Fibroblast of skin of right biceps (primary cell): ENCODE data around the gene ABCD1.

Experiments used
- DNase-seq: peaks from one replicate; pipeline ENCODE4 v3.0.0-alpha.2; 2013

The ABCD1 gene

DNA sequence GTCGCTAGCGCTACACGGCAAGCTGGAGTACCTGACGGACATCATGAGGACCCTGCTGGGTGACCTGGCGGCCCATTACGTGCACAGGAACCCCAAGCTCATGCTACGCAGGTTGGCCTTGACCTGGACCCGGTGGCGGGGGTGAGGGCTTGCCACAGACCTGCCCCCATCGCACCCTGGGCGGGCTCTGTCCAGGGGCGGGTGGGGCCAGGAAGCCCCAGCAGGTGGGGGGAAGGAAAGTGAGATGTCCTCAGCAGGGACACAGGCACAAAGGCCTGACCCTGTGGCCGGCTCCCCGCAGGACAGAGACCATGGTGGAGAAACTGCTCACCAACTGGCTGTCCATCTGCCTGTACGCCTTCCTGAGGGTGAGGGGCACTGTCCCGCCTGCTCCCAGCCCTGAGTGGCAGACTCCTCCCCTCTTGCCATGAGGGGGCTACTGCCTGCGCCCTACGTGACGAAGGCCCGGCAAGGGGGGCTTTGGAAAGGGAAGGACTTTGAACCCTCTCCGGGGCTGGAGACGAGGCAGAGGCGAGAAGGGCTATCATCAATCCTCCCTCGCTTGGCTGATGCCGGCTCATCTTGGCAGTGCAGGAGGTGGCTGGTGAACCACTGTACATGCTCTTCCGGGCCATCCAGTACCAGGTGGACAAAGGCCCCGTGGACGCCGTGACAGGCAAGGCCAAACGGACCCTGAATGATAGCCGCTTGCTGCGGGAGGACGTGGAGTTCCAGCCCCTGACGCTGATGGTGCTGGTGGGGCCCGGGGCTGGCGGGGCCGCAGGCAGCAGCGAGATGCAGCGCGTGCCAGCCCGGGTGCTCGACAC is 50.9 kb downstream of the ABCD1 start:
- no peak for DNase-seq

DNA sequence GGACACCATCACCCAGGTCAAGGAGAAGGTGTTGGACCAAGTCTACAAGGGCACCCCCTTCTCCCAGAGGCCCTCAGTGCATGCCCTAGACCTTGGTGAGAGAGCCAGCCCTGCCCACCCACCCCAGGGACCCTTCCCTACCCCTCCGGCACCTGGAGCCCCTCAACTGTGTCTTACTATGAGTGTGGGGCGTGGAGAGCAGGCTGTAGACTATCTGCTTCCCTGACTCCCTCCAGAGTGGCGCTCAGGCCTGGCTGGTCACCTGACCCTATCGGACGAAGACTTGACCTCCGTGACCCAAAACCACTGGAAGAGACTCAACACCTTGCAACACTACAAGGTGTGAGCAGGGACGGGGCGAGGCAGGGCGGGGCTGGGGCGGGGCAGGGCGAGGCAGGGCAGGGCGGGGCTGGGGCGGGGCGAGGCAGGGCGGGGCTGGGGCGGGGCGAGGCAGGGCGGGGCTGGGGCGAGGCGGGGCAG is 51.5 kb downstream of the ABCD1 start:
- DNase-seq, result no peak

DNA sequence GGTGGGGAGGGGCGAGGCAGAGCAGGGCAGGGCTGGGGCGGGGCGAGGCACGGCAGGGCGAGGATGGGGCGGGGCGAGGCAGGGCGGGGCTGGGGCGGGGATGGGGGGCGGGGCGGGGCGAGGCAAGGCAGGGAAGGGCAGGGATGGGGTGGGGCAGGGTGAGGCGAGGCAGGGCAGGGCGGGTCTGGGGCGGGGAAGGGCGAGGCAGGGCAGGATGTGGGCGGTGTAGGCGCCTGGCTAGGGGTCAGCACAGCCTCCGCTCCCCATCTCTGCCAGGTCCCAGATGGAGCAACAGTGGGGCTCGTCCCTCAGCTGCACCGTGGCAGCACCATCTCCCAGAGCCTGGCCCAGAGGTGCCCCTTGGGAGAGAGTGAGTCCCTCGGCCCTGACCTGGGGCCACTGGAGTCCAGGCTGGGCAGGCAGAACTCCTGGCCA is 52.0 kb downstream of the ABCD1 start:
- no peak for DNase-seq

DNA sequence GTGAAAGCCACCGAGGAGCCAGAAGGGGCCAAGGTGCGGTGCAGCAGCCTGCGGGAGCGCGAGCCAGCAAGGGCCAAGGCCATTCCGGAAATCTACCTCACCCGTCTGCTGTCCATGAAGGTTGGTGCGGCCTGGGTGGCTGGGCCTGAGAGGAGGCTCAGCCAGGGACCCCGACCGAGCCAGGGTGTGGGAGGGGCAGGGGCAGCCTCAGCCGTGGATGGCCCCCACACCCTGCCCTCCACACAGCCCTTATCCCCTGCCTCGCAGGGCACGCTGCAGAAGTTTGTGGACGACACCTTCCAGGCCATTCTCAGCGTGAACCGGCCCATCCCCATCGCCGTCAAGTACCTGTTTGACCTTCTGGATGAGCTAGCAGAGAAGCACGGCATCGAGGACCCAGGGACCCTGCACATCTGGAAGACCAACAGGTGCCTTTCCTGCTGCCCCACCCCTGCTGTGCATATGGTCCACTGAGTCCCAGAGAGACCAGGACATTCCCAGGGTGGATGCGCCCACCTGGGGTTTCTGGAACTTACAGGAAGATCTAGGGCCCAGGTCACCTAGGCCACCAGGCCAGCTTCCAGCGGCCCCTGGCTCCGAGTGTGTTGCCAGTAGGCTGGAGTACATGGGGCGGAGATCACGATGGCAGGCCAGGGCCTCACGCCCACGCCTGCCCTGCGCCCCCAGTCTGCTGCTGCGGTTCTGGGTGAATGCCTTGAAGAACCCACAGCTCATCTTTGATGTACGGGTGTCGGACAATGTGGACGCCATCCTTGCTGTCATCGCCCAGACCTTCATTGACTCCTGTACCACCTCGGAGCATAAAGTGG is 52.8 kb downstream of the ABCD1 start:
- no peak for DNase-seq

DNA sequence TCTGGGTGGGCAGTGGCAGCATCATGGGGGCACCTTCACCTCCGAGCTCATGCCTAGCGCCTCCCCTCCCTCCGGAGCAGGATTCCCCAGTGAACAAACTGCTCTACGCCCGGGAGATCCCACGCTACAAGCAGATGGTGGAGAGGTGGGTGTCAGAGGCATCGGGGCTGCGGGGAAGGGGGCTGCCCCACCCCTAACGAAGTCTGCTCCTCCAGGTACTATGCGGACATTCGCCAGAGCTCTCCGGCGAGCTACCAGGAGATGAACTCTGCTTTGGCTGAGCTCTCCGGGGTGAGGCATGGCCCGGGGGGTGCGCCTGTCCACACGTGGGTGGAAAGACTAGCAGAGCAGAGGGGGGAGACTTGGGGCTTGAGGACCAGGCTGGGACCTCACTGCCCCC is 53.5 kb downstream of the ABCD1 start:
- no peak for DNase-seq

DNA sequence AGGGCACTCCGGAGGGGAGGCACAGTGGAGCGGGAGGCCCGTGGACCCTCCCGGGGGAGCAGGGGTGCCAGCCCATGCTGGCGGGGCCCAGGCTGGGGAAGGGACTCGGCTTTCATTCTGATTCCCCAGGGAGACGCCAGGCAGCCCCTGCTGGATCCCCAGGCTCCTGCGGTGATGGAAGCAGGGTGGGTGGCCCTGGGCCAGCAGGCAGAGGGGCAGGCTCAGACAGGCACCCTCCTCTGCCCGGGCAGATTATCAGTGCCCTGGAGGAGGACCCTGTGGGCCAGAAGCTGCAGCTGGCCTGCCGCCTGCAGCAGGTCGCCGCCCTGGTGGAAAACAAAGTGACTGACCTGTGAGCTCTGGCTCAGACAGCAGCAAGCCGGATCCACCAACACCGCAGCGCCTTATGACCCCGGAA is 54.0 kb downstream of the ABCD1 start:
- DNase-seq, result no peak

DNA sequence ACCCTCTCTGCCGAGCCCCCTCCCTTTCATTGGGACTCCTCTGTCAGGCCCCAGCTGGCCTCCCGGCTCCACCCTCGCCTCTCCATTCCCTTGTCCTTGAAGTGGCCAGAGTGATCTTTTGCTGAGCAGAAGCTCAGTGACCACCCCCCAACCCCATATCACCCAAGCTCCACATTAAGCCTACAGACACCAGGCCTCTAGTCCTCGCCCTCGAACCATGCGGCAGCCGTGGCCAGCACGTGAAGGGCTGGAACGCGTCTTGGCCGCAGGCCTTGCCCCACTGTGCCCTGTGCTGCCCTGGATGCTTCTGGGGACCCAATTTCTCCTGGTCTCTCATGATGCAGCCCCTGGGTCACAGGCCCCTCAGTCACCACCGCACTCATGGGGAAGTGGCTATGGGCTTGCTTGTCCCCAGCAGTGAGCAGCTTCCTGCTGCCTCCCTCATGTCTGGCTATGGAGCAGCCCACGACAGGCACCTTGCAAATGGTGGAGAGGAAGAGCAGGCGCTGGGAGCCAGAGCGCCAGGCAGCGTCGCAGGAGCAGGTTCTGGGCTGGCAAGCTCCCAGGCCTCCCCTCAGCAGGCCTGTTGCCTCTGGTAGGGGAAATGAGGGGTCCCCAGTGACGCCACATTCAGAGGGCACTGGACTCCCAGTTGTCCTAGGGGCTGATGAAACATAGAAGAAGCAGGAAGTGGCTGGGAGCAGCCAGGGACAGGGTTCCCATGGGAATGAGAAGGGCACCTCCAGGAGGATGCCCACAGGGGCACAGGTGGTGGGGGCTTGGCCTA is 55.4 kb downstream of the ABCD1 start:
- no peak for DNase-seq

DNA sequence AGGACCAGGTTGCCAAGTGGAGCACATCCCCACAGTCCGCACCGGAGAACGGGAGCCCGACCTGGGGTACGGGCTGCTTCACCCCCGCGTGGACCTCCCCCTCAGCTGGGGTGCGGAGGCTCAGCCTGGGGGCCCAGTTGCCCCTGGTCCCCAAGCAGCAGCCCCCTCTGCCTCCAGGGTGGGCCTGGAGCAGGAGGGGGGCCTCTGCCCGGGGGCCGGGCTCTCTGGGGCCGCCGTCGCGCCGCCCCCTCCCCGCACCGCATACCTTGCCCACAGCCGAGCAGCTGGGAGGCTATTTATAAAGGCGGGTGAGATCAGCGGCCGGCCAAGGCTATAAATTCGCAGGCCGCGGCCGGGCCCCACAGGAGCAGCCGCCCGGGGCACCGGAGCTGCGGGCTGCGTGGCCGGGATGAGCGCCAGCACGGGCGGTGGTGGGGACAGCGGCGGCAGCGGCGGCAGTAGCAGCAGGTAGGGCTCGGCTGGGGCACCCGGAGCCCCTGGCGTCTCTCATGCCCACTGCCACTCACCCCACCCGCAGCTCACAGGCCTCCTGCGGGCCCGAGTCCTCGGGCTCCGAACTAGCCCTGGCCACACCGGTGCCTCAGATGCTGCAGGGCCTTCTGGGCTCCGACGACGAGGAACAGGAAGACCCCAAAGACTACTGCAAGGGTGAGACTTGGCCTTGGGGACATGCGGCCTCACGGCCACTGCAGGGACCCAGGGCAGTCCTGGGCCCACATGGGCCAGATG is 56.2 kb downstream of the ABCD1 start, which contains the start of gene SRPK3:
Gene SRPK3, plus strand, starts transcription at position 364 of the 750 bp plus-strand sequence. Its CDS starts 46 bp downstream, at position 410.
- DNase-seq, result peak; percentile 6

DNA sequence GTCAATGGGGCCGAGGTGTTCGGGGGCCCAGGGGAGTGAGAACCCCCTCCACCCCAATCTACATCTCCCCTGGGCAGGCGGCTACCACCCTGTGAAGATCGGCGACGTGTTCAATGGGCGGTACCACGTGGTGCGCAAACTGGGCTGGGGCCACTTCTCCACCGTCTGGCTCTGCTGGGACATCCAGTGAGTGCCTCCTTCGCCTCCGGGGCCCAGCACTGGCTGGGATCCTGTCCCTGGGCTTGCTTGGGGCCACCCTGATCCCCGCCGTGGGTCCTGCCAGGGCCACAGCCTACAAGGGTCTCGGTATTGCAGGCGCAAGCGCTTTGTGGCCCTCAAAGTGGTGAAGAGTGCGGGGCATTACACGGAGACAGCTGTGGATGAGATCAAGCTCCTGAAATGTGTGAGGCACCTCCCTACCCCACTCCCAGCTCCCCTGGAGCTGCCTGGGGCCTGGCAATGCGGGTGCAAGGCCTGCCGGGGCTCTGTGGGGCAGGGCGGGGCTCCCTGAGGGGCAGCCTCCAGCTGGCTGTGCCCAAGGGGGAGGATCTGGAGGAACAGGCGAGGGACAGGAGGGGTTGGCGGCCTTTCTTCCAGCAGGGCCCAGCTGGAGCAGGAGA is 56.9 kb downstream of the ABCD1 start:
- no peak for DNase-seq

DNA sequence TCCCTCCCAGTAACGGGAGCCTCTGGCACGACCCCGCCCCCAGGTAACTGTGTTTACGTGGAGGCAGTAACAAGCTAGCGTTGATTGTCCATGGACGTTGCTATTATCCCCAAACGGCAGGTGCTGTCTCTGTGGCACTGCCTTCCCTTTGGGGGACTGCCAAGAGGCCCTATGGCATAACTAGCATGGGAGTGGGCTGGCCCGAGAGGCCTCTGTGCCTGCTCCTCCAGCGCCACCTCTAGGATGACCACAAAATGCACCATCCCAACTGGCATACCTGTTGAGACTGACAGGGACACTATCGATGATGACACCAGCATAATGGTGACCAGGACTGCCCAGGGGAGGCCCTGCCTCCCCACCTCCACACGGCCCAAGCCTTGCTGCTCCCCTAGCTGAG is 57.7 kb downstream of the ABCD1 start:
- DNase-seq, result no peak

DNA sequence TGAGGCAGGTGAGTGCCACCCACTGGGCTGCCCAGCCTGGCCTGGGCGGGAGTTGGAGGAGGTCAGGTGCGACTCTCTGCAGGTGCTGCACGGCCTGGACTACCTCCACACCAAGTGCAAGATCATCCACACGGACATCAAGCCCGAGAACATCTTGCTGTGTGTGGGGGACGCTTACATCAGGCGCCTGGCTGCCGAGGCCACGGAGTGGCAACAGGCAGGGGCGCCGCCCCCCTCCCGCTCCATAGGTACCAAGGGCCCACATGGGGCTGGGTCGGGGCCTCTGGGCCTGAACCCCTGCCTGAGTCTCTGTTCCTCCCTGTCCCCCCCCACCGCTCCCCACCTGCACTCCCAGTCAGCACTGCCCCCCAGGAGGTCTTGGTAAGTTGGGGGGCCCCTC is 58.2 kb downstream of the ABCD1 start:
- no peak for DNase-seq

DNA sequence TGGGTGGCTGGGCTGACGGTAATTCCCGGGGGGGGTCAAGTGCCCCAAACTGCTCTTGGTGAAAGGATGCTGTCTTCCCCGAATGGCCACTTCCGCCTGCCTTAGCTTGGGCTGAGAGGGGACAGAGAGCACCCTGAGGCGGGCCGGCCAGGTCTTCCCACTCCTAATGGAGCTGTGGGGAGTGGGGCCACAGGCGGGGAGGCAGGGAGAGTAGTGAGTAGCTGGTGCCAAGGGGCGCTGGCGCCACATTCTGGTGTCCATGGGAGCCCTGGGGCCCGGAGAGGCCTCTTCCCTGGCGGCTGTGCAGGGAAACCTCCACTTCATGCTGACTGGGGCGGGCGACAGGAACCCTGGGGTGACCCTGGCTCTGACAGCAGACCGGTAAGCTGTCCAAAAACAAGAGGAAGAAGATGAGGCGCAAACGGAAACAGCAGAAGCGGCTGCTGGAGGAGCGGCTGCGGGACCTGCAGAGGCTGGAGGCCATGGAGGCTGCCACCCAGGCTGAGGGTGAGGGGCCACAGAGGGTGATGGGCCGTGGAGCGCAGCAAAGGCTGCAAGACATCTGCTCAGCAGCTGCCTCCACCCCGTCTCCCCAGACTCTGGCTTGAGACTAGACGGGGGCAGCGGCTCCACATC is 58.8 kb downstream of the ABCD1 start:
- DNase-seq, result no peak

DNA sequence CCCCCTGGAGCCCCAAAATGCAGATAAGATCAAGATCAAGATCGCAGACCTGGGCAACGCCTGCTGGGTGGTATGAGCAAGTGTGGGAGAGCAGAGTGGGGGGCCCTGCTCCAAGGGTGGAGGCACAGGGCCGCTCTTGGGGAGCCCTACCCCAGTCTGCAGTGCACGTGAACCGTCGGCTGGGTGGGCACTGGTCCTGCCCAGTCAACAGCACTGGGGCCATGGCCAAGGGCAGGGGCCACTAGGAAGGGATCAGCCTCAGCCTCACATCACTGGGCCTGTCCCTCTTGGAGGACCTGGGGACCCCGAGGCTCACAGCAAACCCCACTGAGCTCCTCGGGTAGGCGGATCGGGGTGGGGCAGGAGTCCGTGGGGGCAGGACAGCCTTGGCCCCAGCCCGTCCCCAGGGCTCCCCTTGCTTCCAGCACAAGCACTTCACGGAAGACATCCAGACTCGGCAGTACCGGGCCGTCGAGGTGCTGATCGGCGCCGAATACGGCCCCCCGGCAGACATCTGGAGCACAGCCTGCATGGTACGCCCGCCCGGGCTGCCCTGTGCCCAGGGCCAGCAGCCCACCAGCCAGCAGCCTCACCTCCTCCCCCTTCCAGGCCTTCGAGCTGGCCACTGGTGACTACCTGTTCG is 59.8 kb downstream of the ABCD1 start:
- no peak for DNase-seq

DNA sequence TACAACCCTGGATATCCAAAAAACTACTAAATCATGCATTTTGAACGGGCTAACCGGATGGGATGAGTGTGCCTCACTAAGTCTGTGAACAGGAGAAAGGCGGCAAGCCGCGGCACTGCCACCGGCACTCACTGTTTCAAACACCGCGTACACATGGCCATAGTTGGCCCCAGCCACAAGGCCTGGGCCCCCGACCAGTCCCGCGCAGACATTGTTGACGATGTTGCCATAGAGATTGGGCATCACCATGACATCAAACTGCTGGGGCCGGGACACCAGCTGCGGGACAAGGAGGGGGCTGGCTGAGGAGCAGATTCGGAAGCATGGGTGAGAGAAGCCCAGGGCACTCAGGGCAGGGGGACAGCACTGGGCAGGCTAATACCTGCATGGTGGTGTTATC is 62.0 kb downstream of the ABCD1 start:
- DNase-seq, result no peak

DNA sequence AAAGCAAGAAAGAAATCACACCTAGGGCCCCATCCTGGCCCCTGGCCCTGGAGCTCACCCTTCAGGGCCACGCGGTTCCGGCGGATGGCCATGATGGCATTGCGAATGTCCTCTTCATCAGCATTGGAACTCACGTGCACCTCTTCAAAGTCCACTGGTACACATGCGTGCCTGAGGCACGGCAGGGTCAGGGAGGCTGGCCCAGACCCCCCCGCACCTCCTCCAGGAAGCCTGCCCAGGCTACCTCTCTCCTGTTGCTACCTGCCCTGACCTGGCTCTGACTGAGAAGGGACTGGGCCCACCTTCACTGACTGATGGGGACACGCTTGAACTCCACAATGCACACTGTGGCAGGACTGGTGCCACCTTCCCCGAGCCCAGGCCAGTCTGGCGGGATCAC is 65.0 kb downstream of the ABCD1 start:
- DNase-seq, result no peak

DNA sequence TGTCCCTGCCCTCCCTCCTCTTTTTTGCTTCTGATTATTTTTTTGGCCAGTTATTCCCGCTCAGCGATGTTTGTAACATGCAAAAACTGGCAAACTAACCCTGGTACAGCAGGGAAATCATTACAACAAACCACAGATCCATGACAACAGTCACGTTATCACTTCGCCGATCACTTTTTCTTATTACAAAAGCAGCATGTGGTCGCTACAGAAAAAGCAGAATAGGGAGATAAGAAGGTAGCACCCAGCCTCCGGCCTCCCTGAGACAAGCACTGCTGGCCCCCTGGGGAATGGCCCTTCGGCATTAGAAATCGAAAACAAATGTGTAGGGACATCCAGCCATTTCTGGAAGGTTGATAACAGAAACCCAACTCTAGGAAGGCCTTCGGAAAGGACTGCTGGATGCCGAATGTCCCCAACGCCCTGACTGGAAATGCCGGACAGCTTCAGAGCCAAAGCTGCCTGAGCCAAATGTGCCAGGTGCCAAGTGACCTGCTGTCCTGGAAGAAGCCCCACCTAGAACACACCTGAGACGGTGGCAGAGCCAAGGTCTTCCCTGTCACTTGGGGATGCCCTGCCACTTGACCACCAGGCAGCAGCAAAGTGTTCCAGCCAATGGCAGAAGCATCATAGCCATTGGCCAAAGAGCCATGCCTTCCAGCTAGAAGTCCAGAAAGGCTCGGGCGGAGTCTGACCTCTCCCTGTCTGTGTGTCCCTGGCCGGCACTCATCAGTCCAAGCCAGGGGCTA is 66.6 kb downstream of the ABCD1 start:
- DNase-seq, result no peak

DNA sequence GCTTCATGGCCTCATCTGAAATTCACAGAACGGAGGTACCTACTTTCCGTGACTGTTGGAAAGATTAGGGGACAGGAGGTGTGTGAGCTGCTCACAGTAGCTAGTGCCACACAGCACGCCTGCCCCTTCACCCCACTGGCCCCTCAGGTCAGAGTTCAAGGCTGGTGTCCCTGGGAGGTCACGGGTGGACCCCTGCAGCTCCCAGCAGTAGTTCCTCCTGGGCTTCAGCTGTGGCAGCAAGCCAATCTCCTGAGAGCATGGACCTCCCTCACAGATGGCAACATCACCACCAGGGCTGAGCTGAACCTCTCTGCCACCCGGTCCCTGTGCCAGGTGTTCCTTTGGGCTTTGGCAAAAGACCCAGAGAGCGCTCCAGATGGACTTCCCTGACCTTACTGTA is 67.7 kb downstream of the ABCD1 start:
- no peak for DNase-seq

DNA sequence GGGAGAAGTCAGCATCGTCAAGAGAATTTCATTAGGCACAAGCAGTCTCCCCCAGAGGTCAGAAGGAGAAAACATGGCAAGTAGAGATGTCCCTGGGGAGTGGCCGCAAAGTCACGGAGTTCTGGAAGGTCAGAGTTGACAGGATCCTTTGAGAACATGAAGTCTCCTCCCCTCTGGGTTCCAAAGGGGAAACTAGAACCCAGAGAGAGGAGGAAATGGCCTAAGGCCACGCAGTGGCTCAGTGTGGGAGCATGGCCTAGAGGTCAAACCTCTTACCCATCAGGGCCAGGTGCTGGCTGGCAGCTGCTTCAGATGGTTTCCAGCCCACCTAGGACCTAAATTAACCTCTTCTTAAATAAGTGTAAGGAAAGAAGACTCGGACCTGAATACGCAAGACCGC is 68.6 kb downstream of the ABCD1 start:
- DNase-seq, result no peak
